GM18498 (cell line): Measurements from ENCODE around the gene RERG.

Source experiments
- ATAC-seq: cut with Tn5 transposase; IDR thresholded peaks from one replicate; pipeline ENCODE4 v1.9.1; 2021; ENCODE audit warnings: mild to moderate bottlenecking, moderate library complexity; ENCODE audit not compliant: unreplicated experiment

The RERG gene

GRCh38 chr12:15220451-15220850 is 766 bp downstream of the RERG start:
- ATAC-seq, result no peak

- ATAC-seq, result no peak
Observed at GRCh38 chr12:15218794-15219193, 2.4 kb downstream of the RERG start.

- no peak for ATAC-seq
Observed at GRCh38 chr12:15216036-15216889, 5.0 kb downstream of the RERG start.

GRCh38 chr12:15214851-15215601 is 6.2 kb downstream of the RERG start:
- ATAC-seq, result no peak

- no peak for ATAC-seq
Observed at GRCh38 chr12:15212930-15213329, 8.3 kb downstream of the RERG start.

- no peak for ATAC-seq
Observed at GRCh38 chr12:15209782-15210181, 11.4 kb downstream of the RERG start.

GRCh38 chr12:15208871-15209656 is 12.2 kb downstream of the RERG start:
- no peak for ATAC-seq

- no peak for ATAC-seq
Observed at GRCh38 chr12:15208140-15208539, 13.1 kb downstream of the RERG start.

GRCh38 chr12:15206831-15207389 is 14.3 kb downstream of the RERG start:
- ATAC-seq, result no peak

GRCh38 chr12:15206338-15206737 is 14.9 kb downstream of the RERG start:
- ATAC-seq, result no peak

GRCh38 chr12:15205341-15206010 is 15.7 kb downstream of the RERG start:
- ATAC-seq, result no peak

GRCh38 chr12:15201456-15201855 is 19.8 kb downstream of the RERG start:
- no peak for ATAC-seq

- ATAC-seq, result no peak
Observed at GRCh38 chr12:15201056-15201455, 20.2 kb downstream of the RERG start.

- ATAC-seq, result no peak
Observed at GRCh38 chr12:15200641-15201040, 20.6 kb downstream of the RERG start.

- no peak for ATAC-seq
Observed at GRCh38 chr12:15199930-15200329, 21.3 kb downstream of the RERG start.

GRCh38 chr12:15196678-15197505 is 24.3 kb downstream of the RERG start:
- no peak for ATAC-seq

GRCh38 chr12:15196221-15196620 is 25.0 kb downstream of the RERG start:
- ATAC-seq, result no peak

GRCh38 chr12:15194456-15195368 is 26.5 kb downstream of the RERG start:
- no peak for ATAC-seq

GRCh38 chr12:15193946-15194345 is 27.3 kb downstream of the RERG start:
- ATAC-seq, result no peak
